ENCODE measurements around the gene NPIPB8.
"Not testable (repeated sequence)": the region's sequence is repeated elsewhere in the genome, so short reads cannot be mapped to it uniquely, and the experiment has no call there.

NPIPB8 gene

DNA sequence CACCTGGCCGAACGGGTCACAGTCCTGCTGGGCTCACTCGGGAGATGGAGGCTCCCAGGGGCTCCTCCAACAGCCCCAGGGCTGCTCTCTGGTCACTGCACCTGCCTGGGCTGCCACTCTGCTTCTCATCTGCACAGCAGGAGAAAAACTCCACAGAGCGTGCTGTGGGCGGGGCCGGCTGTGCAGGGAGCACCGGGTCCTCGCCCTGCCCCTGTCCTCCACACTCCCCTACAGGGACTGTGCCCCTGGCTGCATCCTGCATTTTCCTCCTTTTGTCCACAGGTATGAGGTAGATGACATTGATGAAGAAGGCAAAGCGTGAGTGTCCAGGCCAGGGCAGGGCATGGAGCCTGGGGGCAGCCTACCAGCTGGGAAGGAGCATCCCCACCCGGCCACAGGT is 35.8 kb upstream of the NPIPB8 start:
- not testable (repeated sequence) for H3K27me3 Mint-ChIP-seq, H3K4me3 Mint-ChIP-seq, H3K36me3 Mint-ChIP-seq

DNA sequence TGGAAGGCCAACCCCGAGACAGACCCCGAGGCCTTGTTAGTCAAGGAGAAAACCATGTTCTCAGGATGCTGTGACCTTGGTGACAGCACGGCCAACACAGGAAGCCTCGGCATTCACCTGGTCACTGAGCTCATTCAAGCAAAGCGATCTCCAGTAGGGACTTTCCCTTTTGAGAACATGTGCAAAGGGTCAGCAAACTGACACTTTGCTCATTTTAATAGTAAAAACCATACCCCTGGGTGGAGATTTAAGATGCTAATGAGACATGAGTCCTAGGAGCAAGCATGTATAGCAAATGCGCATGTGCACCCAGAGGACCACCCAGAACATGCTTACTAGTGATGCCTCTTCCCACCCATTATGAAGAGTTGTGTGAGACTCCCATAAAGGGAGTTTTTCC is 35.3 kb upstream of the NPIPB8 start:
- Mint-ChIP-seq H3K4me1 (no peaks in the 10 kb centered on the region), H3K36me3 (no peaks in the 10 kb centered on the region), H3K9me3 (no peaks in the 10 kb centered on the region), H3K4me3 (no peak overlapping the region), H3K27ac (no peak overlapping the region), H3K27me3 (no peaks in the 10 kb centered on the region)

More for the DNA sequence above, 35.8 kb upstream of the NPIPB8 start:
- H3K9me3 Mint-ChIP-seq, H3K4me1 Mint-ChIP-seq, H3K27ac Mint-ChIP-seq: not testable (repeated sequence)

DNA sequence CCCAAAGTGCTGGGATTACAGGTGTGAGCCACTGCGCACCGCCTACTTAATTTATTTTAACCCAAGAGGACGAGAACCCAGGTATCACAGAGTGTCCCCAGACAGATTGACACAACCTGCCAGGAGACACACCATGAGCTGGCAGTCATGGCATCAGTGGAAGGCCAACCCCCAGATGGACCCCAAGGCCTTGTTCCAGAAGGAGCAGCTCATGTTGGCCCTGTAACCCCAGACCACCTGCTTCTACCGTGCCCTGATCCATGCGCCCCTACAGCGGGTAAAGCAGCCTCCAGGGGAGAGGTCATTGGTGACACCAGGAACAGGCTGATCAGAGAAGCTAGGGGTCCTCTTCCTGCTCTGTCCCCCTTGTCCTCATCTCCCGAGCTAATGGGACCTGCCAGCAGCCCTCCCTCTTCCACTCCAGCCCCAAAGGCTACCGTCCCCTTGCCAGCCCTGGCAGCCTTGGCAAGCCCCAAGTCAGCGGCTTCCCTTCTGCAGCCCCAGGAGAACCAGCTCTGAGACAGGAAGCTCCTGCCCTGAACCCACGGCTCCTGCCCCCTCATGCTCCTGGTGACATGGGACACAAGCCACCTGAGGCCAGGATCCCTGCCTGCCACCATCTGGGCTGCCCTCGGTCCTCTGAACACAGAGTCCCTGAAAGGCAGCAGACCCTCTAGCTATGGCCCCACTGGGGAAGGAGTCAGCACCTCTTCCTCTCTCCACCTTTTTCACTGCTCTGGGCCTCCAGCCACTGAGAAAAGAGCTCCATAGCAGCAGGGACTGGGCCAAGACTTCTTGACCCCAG is 34.3 kb upstream of the NPIPB8 start:
- H3K4me1 Mint-ChIP-seq: no peaks in the 10 kb centered on the region
- no peak overlapping the region for H3K27ac Mint-ChIP-seq
- no peaks in the 10 kb centered on the region for H3K27me3 Mint-ChIP-seq
- H3K36me3 Mint-ChIP-seq: no peaks in the 10 kb centered on the region
- no peak overlapping the region for H3K4me3 Mint-ChIP-seq
- H3K9me3 Mint-ChIP-seq: no peaks in the 10 kb centered on the region

DNA sequence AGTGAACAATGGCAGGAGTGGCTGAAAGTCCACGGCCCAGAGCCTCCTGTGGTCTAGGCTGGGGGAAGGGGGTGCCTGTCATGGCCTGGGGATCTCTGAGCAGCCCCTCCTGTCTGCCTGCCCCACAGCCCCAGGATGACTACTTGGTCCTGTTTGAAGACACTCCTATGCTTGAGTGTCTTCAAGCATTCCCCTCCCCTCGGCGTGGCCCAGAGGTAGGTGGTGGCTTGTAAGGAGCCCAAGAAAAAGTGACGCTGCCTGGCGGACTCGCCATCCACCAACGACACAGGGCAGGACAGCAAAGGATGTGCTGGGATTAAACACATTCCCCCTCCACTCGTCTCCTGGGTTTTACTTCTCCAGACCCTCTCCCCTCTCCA is 33.7 kb upstream of the NPIPB8 start:
- H3K27ac Mint-ChIP-seq: no peak overlapping the region
- no peak overlapping the region for H3K4me3 Mint-ChIP-seq
- no peaks in the 10 kb centered on the region for H3K9me3 Mint-ChIP-seq
- H3K27me3 Mint-ChIP-seq: no peaks in the 10 kb centered on the region
- no peaks in the 10 kb centered on the region for H3K4me1 Mint-ChIP-seq
- H3K36me3 Mint-ChIP-seq: no peaks in the 10 kb centered on the region

DNA sequence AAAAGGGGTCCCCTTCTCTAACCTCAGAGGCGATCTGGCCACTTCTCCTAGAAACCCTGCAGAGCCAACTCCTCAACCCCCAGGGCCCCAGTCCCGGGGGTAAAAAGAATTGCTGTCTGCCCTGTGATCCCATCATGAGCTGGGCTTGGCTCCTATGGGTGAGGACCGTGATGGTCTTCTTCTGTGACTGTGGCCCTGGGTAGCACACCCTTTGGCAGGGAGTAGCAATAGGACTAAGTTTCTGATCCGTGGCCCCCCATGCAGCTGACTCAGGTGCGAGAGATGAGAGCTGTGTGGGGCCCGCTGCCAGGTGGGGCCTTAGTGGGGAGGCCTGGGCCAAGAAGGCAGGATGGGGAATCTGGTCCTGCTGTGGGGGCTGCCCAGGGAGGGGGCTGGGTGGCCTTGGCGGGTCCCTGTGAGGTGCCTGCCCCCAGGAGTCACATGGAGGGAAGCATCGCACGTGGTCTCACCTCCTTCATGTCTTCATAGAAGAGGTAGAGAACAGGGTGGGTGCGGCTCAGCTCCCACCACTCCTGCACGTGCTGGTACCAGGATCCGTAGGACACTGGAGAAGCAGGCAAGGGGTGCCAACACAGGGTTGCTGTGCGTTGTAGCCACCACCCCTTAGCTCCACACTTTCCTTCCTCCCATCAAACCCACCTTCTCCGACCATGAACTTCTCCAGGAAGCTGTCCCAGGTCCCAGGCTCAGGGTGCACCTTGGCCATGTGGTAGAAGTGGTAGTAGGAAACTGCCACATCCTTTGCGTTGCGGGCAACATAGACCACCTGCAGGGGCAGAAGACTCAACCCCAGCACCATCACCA is 31.4 kb upstream of the NPIPB8 start:
- H3K9me3 Mint-ChIP-seq: no peaks in the 10 kb centered on the region
- no peak overlapping the region for H3K4me3 Mint-ChIP-seq
- H3K36me3 Mint-ChIP-seq: no peaks in the 10 kb centered on the region
- peaks cover 11% of the 10 kb centered on the region for H3K4me1 Mint-ChIP-seq
- no peaks in the 10 kb centered on the region for H3K27me3 Mint-ChIP-seq
- H3K27ac Mint-ChIP-seq: no peak overlapping the region

DNA sequence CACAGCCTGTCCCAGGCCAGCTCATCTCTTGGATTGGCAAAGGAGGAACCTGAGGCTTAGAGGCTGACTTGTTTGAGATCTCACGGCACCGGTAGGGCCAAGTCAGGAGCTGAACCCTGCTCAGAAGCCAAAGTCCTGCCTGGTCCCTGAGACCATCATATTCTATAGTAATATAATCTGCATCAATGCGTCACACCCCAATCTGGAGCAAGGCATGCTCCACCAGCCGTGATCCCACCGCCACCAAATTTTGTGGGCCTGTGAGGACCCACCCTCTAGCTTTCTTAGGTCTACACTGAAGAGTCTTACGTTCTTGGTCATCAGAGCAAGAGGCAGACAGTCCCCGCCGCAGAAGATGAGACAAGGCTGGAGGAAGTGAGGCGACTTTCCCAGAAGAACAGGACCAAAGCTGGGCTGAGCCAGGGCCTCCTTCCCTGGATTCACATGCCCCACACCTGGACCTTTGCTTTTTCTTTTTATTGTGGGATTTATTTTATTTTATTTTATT is 30.7 kb upstream of the NPIPB8 start:
- Mint-ChIP-seq H3K4me1 (peaks cover 11% of the 10 kb centered on the region), H3K27ac (no peak overlapping the region), H3K9me3 (no peaks in the 10 kb centered on the region), H3K4me3 (no peak overlapping the region), H3K27me3 (no peaks in the 10 kb centered on the region), H3K36me3 (no peaks in the 10 kb centered on the region)

DNA sequence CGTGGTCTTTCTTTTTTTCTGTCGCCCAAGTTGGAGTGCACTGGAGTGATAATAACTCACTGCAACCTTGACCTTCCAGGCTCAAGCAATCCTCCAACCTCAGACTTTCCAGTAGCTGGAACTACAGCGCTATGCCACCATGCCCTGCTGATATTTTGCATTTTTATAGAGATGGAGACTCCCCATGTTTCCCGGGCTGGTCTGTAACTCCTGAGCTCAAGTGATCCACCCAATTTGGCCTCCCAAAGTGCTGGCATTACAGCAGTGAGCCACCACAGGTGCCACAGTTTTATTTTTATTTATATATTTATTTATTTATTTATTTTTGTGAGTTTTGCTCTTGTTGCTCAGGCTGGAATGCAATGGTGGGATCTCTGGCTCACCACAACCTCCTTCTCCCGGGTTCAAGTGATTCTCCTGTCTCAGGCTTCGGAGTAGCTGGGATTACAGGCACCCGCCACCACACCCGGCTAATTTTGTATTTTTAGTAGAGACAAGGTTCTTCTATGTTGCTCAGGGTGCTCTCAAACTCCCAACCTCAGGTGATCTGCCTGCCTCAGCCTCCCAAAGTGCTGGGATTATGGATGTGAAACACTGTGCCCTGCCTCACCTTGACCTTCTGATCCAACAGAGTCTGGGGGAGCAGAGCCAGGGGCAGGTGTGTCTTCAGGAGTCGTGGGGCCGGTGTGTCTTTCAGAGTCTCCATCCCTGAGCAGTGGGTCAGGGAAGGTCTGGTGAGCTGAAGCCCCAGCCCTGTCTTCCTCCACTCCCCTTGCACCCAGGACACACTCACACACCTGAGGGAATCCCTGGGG is 30.0 kb upstream of the NPIPB8 start:
- H3K27me3 Mint-ChIP-seq, H3K9me3 Mint-ChIP-seq, H3K27ac Mint-ChIP-seq, H3K36me3 Mint-ChIP-seq, H3K4me3 Mint-ChIP-seq: not testable (repeated sequence)
- H3K4me1 Mint-ChIP-seq: peaks cover 11% of the 10 kb centered on the region

DNA sequence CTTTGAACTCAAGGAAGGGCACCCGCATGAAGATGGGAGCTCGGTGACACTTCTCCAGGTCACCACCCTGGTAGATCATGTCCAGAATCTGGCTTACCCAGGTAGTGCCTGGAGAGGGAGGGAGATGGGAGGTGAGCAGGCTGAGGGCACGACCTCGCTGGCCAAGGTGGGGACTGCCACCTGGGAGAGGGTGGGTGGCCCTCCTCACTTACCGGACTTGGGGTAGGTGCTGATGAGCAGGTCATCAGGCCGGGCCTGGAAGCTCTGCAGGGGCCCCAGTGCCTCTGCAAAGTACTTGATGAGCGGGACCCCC is 29.4 kb upstream of the NPIPB8 start:
- peaks cover 11% of the 10 kb centered on the region for H3K4me1 Mint-ChIP-seq
- H3K27ac Mint-ChIP-seq, H3K27me3 Mint-ChIP-seq, H3K4me3 Mint-ChIP-seq, H3K9me3 Mint-ChIP-seq, H3K36me3 Mint-ChIP-seq: not testable (repeated sequence)

DNA sequence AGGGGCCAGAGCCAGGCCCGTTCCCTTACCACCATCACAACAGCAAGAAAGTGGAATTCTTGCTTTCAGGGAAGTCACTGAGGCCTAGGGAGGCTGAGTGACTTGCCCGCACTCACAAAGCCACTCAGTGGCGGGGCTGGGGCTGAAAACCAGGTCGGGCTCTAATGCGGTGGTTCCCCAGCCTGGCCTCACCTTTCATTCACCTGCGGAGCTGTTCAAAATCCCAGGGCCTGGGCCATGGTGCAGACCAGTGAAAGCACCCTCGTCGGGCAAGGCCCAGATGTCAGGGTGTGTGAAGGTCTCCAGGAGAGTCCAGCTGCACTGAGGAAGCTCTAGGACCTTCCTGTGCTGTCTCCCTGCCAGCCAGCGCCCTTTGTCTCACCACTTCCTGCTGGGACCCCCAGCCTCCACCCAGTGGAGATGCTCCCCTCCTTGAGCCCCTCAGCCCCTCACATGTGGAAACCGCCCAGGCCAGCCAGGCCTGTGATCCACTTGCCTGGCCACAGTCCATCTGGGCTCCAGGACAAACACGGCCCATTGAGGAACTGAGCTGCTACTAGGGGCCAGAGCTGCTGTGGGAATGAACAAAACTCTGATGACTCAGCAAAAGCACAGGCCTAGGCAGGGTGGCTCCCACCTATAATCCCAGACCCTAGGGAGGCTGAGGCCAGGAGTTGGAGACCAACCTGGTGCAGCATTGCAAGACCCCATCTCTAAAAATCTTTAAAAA is 28.8 kb upstream of the NPIPB8 start:
- peaks cover 11% of the 10 kb centered on the region for H3K4me1 Mint-ChIP-seq
- not testable (repeated sequence) for H3K27me3 Mint-ChIP-seq, H3K9me3 Mint-ChIP-seq, H3K36me3 Mint-ChIP-seq, H3K4me3 Mint-ChIP-seq, H3K27ac Mint-ChIP-seq

DNA sequence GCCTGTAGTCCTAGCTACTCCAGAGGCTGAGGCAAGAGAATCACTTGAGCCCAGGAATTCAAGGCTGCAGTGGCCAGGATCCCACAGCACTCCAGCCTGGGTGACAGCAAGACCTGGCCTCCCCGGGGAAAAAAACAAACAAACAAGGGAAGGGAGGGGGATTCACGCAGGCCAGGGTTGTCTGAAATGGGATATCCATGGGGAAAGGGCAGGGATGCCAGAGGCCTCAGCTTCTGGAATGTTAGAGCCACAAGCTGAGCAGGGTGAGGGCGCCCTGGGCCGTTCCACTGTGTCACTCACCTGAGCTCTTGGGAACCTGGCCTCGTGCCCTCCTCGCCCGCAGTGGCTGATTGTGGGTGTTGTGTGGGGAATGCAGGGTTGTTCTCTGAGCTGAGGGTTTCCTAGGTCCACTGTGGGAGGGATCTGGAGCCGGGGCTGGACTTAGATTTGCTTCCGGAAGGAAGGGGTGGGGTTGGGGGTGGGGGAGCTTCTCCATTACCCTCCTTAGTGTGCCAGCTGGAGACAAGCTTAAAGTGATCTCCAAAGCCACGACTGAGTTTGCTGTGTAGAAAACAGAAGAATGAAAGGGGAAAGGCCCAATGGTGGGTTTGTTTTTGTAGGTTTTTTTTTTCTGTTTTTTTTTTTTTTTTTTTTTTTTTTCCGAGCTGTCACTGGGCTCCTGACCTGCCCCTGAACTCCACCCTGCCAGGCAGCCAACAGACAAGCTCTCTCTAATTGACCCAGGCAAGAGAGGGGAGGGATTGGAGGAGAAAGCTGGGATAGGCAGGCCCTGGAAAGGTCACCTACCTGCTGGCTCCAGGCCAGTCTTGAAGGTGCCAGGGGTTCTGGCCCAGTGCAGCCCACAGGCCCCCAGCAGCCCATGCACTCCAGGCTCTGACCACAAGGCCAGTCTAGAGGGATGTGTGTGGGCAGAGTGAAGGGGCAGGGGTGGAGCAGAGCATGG is 28.0 kb upstream of the NPIPB8 start, which contains the start of gene SULT1A1:
SULT1A1 (minus strand) TSS at position 414 of the 964 bp plus-strand sequence. CDS start 1,189 bp downstream, outside the sequence.
- Mint-ChIP-seq H3K4me3 (no peak within 1 kb of the TSS), H3K9me3 (no peaks in the 10 kb centered on the region), H3K4me1 (peaks cover 11% of the 10 kb centered on the region), H3K27me3 (no peaks in the 10 kb centered on the region), H3K36me3 (no peaks in the 10 kb centered on the region), H3K27ac (no peak within 1 kb of the TSS)

DNA sequence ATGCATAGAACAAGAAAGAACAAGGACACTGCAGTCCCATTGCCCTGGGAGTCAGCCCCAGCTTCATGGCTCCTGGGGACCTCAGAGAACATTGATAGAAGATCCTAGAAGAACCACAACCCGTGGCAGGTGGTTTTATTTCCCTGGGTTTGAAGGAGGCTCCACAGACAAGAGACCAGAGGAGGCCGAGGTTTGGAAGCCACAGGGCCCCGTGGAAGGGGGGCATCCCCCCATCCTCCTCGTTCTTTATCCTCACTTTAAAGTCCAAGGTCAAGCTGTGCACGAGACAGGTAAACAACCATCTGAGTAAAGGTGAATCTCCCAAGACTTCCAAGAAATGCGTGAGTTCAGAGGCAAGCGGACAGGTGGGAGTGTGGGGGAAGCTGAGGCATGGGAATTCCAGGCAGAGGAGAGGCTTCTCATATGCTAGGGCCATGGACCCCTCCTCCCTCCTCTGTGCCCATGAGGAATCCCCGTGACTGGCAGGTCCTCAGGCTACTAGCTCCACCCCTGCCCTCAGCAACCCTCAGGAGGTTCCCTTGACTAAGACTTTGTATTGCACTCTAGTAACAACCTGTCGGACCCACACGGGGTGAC is 27.2 kb upstream of the NPIPB8 start:
- Mint-ChIP-seq H3K4me3 (no peak overlapping the region), H3K4me1 (peaks cover 11% of the 10 kb centered on the region), H3K36me3 (peaks cover 2% of the 10 kb centered on the region), H3K27me3 (no peaks in the 10 kb centered on the region), H3K9me3 (no peaks in the 10 kb centered on the region), H3K27ac (no peak overlapping the region)

DNA sequence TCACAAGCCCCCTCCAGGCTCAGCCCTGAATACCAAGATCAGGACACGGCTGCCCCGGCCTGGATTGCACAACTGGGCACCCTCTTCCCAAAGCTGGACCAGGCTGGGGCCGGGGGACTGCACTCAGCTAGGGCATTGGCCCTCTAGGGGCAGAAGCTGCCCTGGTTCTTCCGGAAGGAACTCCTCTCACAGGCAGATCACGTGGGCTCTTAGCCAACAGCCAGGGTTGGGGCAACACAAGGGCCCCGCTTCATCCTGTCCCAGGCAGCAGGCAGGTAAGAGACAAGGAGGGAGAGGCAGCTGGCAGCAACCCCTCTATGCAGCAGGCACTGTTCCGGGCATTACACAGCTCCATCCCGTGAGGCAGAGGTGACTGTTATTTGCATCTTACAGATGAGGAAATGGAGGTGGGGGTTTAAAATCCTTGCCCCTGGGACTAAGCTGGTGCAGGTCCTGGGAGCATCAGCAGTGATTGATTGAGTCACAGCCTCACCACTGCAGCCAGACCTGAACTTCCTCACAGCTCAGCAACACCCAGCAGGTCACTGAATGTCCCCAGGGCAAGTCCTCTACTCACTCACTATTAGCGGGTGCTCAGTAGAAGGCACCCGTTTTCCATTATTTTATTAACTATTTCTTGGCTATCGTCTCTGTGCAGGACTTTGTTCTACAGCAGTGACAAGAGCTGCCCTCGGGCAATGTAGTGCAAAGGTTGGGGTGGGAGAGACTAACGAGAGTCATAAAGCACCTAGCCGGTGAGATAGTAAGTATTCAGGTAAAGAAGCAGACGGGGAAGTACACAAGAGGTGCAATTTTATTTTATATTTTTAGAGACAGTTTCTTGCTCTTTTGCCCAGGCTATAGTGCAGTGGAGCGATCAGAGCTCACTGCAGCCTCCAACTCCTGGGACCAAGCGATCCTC is 25.2 kb upstream of the NPIPB8 start:
- not testable (repeated sequence) for H3K27ac Mint-ChIP-seq

DNA sequence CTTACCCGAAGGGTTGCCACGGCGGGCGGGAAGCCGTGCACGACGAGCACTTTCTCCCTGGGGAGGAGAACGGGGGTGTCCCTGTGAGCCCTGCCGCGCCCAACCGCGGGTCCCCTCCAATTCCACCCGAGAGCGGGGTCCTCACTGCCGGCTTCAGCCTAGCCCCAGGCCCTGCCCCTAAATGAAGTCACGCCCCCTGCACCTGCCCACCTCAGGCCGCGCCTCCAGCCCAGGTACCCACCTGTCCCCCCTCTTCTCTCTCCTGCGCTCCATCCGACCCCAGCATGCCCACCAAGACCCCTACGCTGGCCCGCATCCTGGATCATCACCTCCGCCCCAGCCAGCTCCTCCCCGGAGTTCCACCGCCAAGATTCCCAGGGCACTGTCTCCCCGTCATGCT is 24.0 kb upstream of the NPIPB8 start:
- H3K27me3 Mint-ChIP-seq, H3K4me3 Mint-ChIP-seq, H3K36me3 Mint-ChIP-seq, H3K9me3 Mint-ChIP-seq, H3K27ac Mint-ChIP-seq: not testable (repeated sequence)
- peaks cover 11% of the 10 kb centered on the region for H3K4me1 Mint-ChIP-seq

More for the DNA sequence above, 25.2 kb upstream of the NPIPB8 start:
- peaks cover 11% of the 10 kb centered on the region for H3K4me1 Mint-ChIP-seq
- H3K9me3 Mint-ChIP-seq, H3K36me3 Mint-ChIP-seq, H3K4me3 Mint-ChIP-seq, H3K27me3 Mint-ChIP-seq: not testable (repeated sequence)
